NCI-H82 (cell line): ENCODE results near the gene AIMP2.
A peak's percentile ranks its signal among the peaks of the same experiment; 100 is the strongest.
"Not testable (repeated sequence)": the region's sequence is repeated elsewhere in the genome, so short reads cannot be mapped to it uniquely, and the experiment has no call there.

Source experiments
- DNase-seq: peaks from one replicate; lab custom pipeline; 2025; lab: John Stamatoyannopoulos, UW

Gene AIMP2

DNA sequence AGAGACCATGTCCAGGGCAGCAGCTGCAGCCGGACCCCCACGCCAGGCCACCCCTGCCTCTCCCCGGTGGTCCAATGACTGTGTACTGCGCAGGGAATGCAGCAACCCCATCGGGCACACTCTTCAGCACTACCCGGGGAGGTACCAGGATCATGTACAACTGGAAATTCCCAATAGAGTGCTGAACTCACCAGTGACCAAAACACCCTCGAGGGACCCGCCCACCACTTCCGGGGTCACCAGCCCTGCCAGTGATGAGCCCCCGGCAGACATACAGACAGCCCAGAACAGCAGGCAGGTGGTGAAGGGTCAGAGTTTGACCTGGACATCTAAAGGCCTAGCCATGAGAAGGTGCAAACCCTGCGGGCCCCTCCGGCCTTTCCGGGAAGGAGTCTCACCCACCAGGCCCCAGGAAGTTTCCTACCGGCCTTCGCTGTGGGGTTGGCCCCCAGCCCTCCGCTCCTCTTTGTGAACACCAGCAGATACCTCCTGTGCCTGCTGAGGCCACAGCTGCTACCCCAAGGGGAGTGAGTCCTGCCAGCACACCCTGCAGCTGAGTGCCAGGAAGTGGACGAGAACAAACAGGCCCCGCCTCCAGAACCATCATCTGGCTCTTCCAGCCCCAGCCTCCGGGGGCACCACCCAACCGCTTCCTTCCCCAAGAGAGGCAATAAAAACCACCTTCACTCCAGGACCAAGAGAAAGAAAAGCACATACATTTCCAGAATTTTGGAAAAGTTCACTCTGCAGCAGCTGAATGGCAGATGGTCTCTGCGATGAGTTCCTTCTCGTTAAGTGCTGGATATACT, 17.1 kb downstream of the AIMP2 start:
- DNase-seq, result peak; percentile 64

DNA sequence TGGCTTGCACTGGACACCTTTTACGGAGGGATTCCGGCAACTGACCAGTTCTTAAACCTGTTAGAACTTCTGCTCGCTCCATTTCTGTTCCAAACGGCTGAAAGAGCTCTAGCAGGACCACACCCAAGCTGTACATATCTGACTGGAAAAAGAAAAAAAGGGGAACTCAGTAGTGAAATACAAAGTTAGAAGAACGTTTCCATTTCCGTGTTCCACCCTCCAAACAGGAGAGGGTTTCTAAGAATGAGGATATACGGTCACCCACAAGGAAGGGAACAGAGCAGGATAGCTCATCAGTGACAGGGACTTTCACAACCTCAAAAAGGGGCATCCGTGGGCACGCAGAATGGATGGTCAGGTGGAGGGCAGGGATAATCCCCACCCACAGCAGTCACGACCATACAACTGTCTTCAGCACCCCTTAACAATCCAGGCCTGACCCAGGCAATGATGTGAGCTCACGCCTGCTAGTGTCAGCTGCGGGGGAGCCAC, 17.8 kb downstream of the AIMP2 start:
- no peak for DNase-seq

DNA sequence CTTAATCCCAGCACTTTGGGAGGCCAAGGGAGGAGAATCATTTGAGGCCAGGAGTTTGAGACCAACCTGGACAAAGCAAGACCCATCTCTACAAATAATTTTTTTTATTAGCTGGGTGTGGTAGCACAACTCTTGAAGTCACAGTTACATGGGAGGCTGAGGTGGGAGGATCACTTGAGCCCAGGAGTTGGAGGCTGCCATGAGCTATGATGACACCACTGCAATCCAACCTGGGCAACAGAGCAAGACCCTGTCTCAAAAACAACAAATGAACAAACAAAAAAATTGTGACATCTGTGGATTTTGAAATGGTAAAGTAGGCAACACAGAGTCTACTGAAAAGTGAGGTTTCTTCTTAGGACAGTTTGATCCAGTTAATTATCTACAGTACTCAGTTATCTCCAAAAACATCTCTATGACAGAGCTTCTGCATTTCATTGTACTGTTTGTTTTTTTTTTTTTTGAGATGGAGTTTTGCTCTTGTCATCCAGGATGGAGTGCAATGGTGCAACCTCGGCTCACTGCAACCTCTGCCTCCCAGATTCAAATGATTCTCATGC, 18.8 kb downstream of the AIMP2 start:
- no peak for DNase-seq

DNA sequence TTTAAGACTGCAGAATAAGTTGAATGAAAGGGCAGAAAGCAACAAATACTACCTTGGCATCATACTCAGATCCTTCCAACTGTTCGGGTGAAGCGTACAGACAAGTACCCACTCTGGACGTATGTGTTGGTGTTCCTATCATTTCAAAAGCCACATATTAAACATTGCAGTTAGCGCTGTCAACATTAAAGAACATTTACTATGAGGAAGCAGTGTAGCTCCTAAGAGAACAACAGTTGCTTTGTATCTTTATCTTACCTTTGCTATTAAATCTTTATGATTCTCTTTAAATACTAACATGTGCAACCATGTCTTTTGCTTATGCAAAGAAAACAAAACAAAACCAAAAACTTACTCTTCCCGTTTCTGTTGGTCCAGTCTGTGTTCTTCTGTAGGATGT, 19.5 kb downstream of the AIMP2 start:
- DNase-seq, result no peak

DNA sequence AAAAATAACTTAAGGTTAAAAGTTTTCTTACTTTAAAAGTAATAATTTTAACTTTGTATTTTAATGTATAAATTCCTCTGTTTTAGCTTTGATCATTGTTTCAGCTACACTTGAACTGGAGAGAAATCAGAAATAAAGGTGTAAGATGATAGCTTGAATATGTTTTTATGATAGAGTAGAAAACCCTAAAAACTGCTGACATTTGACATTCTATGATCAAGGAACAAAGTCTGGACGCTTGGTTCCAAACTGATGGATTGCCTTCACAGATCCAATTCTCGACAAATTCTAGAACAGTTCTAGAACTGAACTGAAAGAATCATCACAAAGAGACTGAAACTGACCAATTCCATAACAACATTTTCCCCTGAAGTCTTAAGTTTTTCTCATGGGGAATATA, 21.9 kb downstream of the AIMP2 start, which contains the start of gene ANKRD61:
ANKRD61 (plus strand) TSS at position 389 of the 400 bp plus-strand sequence; CDS start at position 389, 0 bp downstream.
- DNase-seq, result no peak

DNA sequence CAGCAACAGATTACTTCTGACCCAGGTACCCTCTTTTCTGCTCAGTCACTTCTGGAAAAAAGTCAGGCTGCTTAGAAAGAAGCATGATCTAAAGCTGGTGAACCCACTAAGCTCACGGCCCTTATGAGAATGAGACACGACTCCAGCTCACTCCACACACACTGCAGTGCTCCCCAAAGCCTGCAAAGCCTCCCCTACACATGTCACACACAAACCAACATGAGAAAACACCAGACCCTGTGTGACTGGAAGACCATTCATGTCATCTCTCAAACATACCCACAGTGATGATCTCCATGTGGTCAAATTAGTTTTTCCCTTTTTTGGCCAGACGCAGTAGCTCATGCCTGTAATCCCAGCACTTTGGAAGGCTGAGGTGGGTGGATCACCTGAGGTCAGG, 22.5 kb downstream of the AIMP2 start:
- DNase-seq, result no peak

DNA sequence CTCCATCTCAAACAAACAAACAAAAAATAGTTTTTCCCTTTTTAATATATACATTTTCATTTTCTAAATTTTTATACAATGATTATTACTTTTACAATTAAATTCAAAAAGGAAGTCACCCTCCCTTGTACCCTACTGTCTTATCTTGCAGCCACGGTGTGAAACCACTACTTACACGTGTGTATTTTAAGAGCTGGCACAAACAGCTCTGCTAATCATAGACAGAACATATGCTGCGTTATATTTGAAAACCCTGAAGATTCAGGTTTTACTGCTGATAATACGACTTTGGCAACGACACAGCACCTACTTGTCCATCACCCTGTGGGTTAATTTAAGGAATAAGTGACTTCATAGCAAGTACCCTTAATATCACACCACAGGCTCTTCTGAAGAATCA, 23.1 kb downstream of the AIMP2 start:
- DNase-seq, result no peak

DNA sequence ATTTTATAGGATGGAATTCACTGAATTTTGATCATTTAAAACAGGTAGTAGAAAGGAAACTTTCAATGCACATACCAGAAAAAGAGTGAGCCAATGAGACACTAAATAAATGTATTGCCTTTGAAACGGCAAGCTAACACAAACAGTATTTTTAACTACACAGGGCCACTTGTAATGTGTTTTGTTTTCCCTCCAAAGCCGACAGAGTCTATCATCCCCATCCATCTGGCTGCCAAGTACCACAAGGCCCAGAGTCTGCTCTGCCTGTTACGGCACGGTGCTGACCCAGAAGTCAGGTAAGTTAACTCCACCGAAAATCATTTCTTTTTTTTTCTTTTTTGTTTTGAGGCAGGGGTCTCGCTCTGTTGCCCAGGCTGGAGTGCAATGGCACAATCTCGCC, 23.6 kb downstream of the AIMP2 start:
- DNase-seq, result no peak

DNA sequence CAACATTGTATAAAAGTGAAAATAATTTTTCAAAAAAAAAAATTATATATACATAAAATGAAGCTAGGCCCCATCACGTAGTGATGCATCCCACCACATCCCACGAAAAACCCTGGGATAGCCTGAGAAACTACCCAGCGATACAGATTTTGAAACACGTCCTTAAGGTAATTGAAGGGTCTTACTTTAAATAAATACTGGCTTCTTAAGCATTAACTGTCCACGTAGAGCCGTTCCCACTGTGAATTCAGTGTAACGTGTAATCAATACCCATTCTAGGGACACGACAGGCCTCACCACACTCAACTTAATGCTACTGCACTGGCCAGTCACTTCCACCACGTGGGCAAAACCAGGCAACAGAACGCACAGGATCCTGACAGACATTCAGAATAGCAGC, 26.1 kb downstream of the AIMP2 start:
- DNase-seq, result no peak

DNA sequence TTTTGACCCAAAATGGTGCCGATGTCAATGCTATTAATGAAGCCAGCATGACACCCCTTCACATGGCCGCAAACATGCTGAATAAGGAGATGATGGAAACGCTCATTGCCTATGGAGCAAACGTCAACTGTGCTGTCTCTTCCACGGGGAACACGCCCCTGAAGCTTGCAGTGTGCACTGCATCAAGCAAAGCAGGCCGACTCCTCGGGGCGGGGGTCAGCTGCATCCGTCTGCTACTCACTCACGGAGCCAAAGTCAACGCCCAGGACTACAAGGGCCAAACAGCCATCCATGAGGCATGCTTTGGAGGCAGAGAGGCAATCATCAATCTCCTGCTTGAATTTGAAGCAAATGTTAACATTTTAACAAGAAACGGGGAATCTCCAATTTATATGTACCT, 26.6 kb downstream of the AIMP2 start:
- DNase-seq, result no peak

DNA sequence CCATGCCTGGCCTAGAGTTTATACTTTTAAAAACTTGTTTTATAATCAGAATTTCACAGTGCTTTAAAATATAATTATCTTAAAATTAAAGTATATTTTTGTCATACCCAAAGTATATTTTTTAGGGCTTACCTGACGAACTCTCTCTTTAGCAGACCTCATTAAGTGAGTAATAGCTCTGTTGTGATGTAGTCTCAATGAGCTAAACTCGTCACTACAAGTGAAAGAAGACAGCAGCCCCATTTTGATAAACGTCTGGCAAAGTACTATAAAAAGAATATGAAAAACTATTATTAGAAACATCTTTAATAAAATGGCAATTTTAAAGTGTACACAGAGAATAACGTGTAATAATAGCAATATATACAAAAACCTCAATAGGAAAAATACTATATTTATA, 40.7 kb downstream of the AIMP2 start:
- no peak for DNase-seq

DNA sequence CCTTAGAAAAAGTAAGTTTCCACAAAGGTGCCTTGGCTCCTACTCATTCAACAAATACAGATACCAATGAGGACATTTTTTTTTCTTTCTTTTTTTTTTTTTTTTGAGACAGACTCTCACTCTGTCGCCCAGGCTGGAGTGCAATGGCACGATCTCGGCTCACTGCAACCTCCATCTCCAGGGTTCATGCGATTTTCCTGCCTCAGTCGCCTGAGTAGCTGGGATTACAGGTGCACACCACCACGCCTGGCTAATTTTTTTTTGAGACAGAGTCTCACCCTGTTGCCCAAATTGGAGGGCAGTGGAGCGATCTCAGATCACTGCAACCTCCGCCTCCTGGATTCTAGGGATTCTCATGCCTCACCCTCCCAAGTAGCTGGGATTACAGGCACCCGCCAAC, 42.1 kb downstream of the AIMP2 start:
- not testable (repeated sequence) for DNase-seq

DNA sequence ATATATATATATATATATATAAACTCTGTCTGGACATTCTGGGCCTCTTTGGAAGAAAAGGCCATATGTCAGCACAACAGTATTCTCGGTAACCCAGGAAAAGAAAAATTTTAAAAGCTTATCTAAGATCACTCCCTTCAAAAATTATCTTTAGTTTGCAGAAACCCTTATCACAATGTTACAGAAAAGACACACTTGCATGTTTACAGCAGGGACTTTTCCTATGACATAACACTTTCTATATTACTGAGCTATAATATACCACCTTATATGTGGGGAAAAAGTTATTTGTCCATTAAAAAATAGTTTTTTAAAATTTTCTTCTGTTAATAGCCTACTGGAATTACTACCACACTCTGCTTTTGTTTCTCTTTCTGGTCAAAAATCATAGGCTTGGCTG, 47.5 kb downstream of the AIMP2 start:
- DNase-seq, result no peak

DNA sequence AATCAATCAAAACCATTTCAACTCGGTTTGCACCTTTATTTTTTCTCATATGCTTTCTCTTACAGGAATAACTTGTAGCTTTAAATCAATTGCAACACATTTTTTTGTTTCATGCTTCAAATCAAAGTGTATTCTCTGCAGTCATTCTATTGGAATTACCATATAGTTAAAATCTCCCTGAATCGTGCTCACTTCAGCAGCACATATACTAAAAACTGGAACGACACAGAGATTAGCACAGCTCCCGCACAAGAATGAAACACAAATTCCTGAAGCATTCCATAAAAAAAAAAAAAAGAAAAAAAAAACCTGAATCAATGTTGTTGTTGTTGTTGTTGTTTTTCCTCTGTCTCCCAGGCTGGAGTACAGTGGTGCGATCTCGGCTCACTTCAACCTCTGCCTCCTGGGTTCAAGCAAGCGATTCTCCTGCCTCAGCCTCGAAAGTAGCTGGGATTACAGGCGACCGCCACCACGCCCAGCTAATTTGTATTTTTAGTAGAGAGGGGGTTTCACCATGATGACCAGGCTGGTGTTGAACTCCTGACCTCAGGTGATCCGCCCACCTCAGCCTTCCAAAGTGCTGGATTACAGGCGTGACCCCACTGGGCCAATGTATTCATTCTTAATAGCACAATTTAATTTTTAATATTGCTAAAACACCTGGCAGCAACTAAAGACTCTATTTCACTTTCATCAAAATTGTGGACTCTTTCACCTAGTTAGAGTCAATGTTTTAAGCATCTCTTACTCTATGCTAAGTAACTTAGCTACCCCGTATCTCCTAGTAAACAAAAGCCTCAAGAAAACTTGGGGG, 48.5 kb downstream of the AIMP2 start:
- peak; percentile 28 for DNase-seq

DNA sequence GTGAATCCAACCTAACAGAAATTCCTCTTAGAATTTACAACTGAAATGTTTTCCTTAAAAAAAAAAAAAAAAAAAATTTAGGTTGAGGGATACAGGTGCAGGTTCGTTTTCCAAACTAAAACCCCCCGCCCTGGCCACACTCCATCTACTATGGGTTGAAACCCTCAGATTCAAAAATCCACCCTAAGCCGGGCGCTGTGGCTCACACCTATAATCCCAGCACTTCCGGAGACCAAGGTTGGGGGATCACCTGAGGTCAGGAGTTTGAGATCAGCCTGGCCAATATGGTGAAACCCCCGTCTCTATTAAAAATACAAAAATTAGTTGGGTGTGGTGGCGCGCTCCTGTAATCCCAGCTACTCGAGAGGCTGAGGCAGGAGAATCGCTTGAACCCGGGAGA, 50.9 kb downstream of the AIMP2 start:
- peak; percentile 9 for DNase-seq

DNA sequence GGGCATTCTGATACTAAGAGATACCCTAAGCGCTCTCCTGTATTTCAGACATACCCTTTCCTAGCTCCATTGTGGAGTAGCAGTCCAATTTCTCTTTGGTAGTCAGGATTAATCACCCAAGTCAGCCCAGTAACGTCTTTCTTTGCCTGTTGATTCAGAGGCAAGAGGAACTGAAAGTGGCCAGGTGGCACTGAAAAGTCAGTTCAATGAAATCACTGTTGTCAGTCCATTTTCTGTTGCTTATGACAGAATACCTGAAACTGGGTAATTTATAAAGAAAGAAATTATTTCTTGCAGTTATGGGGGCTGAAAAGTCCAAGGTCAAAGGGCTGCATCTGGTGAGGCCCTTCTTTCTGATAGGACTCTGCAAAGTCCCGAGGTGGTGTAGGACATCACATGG, 62.3 kb downstream of the AIMP2 start:
- DNase-seq, result no peak
